Gastroesophageal sphincter (tissue), 3 donors: ENCODE measurements around the gene APOBR.
A peak's percentile ranks its signal among the peaks of the same experiment; 100 is the strongest.

Experiments used
- CTCF ChIP-seq, 4 experiments: fragments of 200-600 bp in 2 of 4; fragments of 450-650 bp in 2 of 4; sonication (generic) in 1 of 4; IDR thresholded peaks; one replicate each; pipeline ENCODE4 v1.5.1; 2017 to 2019; ENCODE audit warnings: antibody characterized with exemption in 4 of 4, mild to moderate bottlenecking in 2 of 4, moderate library complexity in 2 of 4
- EP300 ChIP-seq: sonication (generic); formaldehyde crosslinking; IDR thresholded peaks from one replicate; pipeline ENCODE4 v1.6.1; 2017; ENCODE audit warnings: antibody characterized with exemption, mild to moderate bottlenecking
- POLR2AphosphoS5 ChIP-seq: sonication (generic); formaldehyde crosslinking; IDR thresholded peaks from one replicate; pipeline ENCODE4 v1.6.1; 2017; ENCODE audit warnings: antibody characterized with exemption

- TF ChIP-seq POLR2AphosphoS5 (no peak), EP300 (no peak), CTCF (IDR thresholded peaks at IDR 0.05) (peak in 3 of 4 experiments; percentile 41 to 60 (median 42))
Measured at GRCh38 chr16:28491230-28491969, 3.0 kb upstream of the APOBR start.
